ENCODE measurements around the gene LHFPL6.

The LHFPL6 gene

DNA sequence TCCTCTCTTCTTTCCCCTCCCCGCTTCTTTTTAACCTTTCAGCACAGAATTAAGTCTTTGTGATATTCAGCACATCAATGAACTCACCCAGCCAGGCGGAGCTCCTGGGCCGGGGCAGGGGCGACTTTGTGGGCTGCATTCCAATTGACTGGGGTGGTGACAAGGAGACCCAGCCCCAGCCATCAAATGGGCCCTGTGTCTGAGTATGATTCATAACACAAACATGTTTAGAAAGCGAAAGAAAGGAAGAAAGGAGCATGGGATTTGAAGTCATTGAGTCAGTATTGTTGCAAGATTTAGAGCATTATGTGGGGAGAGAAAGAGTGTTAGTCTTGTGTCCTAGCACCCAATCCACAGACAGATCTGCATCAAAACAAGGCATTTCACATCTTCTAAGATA lies 185.3 kb downstream of the LHFPL6 start:
- TF ChIP-seq, protein P1, sequence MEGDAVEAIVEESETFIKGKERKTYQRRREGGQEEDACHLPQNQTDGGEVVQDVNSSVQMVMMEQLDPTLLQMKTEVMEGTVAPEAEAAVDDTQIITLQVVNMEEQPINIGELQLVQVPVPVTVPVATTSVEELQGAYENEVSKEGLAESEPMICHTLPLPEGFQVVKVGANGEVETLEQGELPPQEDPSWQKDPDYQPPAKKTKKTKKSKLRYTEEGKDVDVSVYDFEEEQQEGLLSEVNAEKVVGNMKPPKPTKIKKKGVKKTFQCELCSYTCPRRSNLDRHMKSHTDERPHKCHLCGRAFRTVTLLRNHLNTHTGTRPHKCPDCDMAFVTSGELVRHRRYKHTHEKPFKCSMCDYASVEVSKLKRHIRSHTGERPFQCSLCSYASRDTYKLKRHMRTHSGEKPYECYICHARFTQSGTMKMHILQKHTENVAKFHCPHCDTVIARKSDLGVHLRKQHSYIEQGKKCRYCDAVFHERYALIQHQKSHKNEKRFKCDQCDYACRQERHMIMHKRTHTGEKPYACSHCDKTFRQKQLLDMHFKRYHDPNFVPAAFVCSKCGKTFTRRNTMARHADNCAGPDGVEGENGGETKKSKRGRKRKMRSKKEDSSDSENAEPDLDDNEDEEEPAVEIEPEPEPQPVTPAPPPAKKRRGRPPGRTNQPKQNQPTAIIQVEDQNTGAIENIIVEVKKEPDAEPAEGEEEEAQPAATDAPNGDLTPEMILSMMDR (IDR thresholded peaks at IDR 0.05): no peak

GRCh38 chr13:39417131-39417530 lies 185.9 kb downstream of the LHFPL6 start:
- TF ChIP-seq, protein P1 (IDR thresholded peaks at IDR 0.05): no peak

GRCh38 chr13:39415008-39415802 lies 187.8 kb downstream of the LHFPL6 start:
- TF ChIP-seq, protein P1 (IDR thresholded peaks at IDR 0.05): no peak

DNA sequence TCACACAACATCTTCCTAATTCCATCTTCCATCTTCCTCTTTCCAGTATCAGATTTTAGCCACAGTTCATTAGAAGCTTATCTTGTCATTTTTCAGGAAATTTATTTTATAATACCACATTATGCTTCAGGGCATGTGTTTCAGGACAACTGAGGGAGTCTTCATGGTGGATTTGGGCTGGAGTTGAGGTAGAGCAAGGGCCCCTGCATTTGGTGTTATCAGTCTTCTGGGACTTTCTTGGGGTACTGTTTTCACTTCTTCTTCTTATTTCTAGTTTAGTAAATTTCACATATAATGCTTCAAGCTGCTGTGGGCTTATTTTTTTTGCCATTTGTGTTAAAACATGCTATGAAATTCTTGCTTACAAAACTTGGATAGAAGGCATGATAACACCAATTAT lies 188.7 kb downstream of the LHFPL6 start:
- TF ChIP-seq, protein P1 (IDR thresholded peaks at IDR 0.05): no peak

- TF ChIP-seq, protein P1 (IDR thresholded peaks at IDR 0.05): no peak
Measured at GRCh38 chr13:39411511-39411910, 191.5 kb downstream of the LHFPL6 start.

GRCh38 chr13:39410964-39411363 lies 192.0 kb downstream of the LHFPL6 start:
- TF ChIP-seq, protein P1 (IDR thresholded peaks at IDR 0.05): no peak

GRCh38 chr13:39410096-39410901 lies 192.7 kb downstream of the LHFPL6 start:
- TF ChIP-seq, protein P1 (IDR thresholded peaks at IDR 0.05): no peak
